ENCODE data around the gene PROSER2. TPM values are rescaled to one million over a fixed set of nuclear protein-coding genes. Genes with fewer than 3 reads are reported as not detected.

Gene PROSER2
- total RNA-seq, 1 experiment from 2014 or later, result 4.1 TPM

- BruUV-seq (replicated peaks), result no TSS peak
- no peak for ATAC-seq
- no peak overlapping the region for H3K4me3 ChIP-seq (ENCODE audit: low read depth in 2 of 2, low read length in 2 of 2)
- H3K36me3 ChIP-seq (ENCODE audit: control insufficient read depth, insufficient read depth, low read length), result no peaks in the 10 kb centered on the region
- H3K27me3 ChIP-seq (ENCODE audit: control insufficient read depth, insufficient read depth, low read length), result no peaks in the 10 kb centered on the region
- intact Hi-C loops (cut with micrococcal nuclease; ENCODE audit: unreplicated experiment), result no loop called here
- CTCF ChIA-PET, result no interaction called here
- DNase-seq (ENCODE audit: low read depth, low spot score), result no peak
- POLR2A ChIA-PET, result no interaction called here
- TF ChIP-seq TCF7L2 (IDR thresholded peaks at IDR 0.05; ENCODE audit: low read depth, low read length), result no peak
- no peak for TF ChIP-seq CTCF (IDR thresholded peaks at IDR 0.05)
- TF ChIP-seq SIN3A (IDR thresholded peaks at IDR 0.05; ENCODE audit: borderline replicate concordance, insufficient read depth, low read depth, low read length), result no peak
- no peak for TF ChIP-seq REST (IDR thresholded peaks at IDR 0.05; ENCODE audit: insufficient read depth in 1 of 2, low read depth in 2 of 2, low read length in 1 of 2)
- no peak for TF ChIP-seq POLR2AphosphoS5 (IDR thresholded peaks at IDR 0.05; ENCODE audit: low read depth, low read length)
- in situ Hi-C loops (cut with HindIII; ENCODE audit: low pct_unique_long_range_greater_than_20kb, low sequenced_read_pairs), result no loop called here
- H3K27ac ChIP-seq (ENCODE audit: low read length), result no peak overlapping the region
- no peaks in the 10 kb centered on the region for H3K9me3 ChIP-seq (ENCODE audit: control insufficient read depth, insufficient read depth, low read depth, low read length)
- no peaks in the 10 kb centered on the region for H3K4me1 ChIP-seq (ENCODE audit: control insufficient read depth, insufficient read depth, low read length)
Measured at GRCh38 chr10:11799736-11800080, 23.4 kb upstream of the PROSER2 start.

GRCh38 chr10:11804336-11804735 lies 18.8 kb upstream of the PROSER2 start:
- DNase-seq (ENCODE audit: low read depth, low spot score) (no peak), ATAC-seq (no peak)
- ChIA-PET CTCF (no interaction called here), POLR2A (no interaction called here)
- no peaks in the 10 kb centered on the region for H3K36me3 ChIP-seq (ENCODE audit: control insufficient read depth, insufficient read depth, low read length)
- no TSS peak for BruUV-seq (replicated peaks)
- H3K9me3 ChIP-seq (ENCODE audit: control insufficient read depth, insufficient read depth, low read depth, low read length), result no peaks in the 10 kb centered on the region
- H3K27ac ChIP-seq (ENCODE audit: low read length), result no peak overlapping the region
- in situ Hi-C loops (cut with HindIII; ENCODE audit: low pct_unique_long_range_greater_than_20kb, low sequenced_read_pairs), result no loop called here
- intact Hi-C loops (cut with micrococcal nuclease; ENCODE audit: unreplicated experiment), result no loop called here
- no peak overlapping the region for H3K4me3 ChIP-seq (ENCODE audit: low read depth in 2 of 2, low read length in 2 of 2)
- peaks cover 2% of the 10 kb centered on the region; the same call in 1 of the 2 replicates for H3K27me3 ChIP-seq (ENCODE audit: control insufficient read depth, insufficient read depth, low read length)
- no peaks in the 10 kb centered on the region for H3K4me1 ChIP-seq (ENCODE audit: control insufficient read depth, insufficient read depth, low read length)
- TF ChIP-seq CTCF (IDR thresholded peaks at IDR 0.05) (no peak), REST (IDR thresholded peaks at IDR 0.05; ENCODE audit: insufficient read depth in 1 of 2, low read depth in 2 of 2, low read length in 1 of 2) (no peak), SIN3A (IDR thresholded peaks at IDR 0.05; ENCODE audit: borderline replicate concordance, insufficient read depth, low read depth, low read length) (no peak), POLR2AphosphoS5 (IDR thresholded peaks at IDR 0.05; ENCODE audit: low read depth, low read length) (no peak)

All from Panc1 (cell line).